Kidney (tissue), 14 donors: ENCODE measurements around the gene CORO7. TPM values are rescaled to one million over a fixed set of nuclear protein-coding genes. Genes with fewer than 3 reads are reported as not detected.

Experiments used
- DNase-seq, 5 donors: peaks; one replicate each; pipeline ENCODE4 v3.0.0-alpha.2; 2013 to 2020
- FAIRE-seq: peaks from 2 replicates; lab custom pipeline; 2012; peaks lifted over from hg19 to GRCh38; lab: Jason Lieb, UNC
- H3K27ac ChIP-seq, 2 donors: one replicate each; pipeline ENCODE4 v1.7.0; 2013; ENCODE audit warnings: low read depth in 2 of 2, low read length in 2 of 2, inconsistent platforms in 1 of 2
- H3K27me3 ChIP-seq: one replicate; pipeline ENCODE4 v1.7.1; 2013; ENCODE audit warnings: low read length, inconsistent platforms; ENCODE audit not compliant: control insufficient read depth, insufficient read depth
- H3K36me3 ChIP-seq, 3 donors: one replicate each; pipeline versions ENCODE4 v1.7.0 to v1.7.1; 2013; ENCODE audit warnings: low read length in 3 of 3, control low read depth in 1 of 3, inconsistent platforms in 1 of 3; ENCODE audit not compliant: insufficient read depth in 3 of 3, control insufficient read depth in 2 of 3
- H3K4me1 ChIP-seq, 3 donors: one replicate each; pipeline versions ENCODE4 v1.7.0 to v1.7.1; 2013; ENCODE audit warnings: low read length in 3 of 3, inconsistent platforms in 1 of 3, low read depth in 1 of 3; ENCODE audit not compliant: control insufficient read depth in 2 of 3, insufficient read depth in 2 of 3
- H3K4me3 ChIP-seq, 3 donors: one replicate each; pipeline versions ENCODE4 v1.7.0 to v1.8.1; 2013; ENCODE audit warnings: low read length in 3 of 3, control low read depth in 1 of 3, inconsistent platforms in 1 of 3
- H3K9ac ChIP-seq, 3 donors: one replicate each; pipeline versions ENCODE4 v1.7.0 to v1.7.1; 2013; ENCODE audit warnings: low read length in 3 of 3, control low read depth in 1 of 3, inconsistent platforms in 1 of 3
- H3K9me3 ChIP-seq, 3 donors: one replicate each; pipeline versions ENCODE4 v1.7.0 to v1.7.1; 2013; ENCODE audit warnings: low read length in 3 of 3, control low read depth in 1 of 3, inconsistent platforms in 1 of 3; ENCODE audit not compliant: control insufficient read depth in 2 of 3, insufficient read depth in 1 of 3
- CTCF ChIP-seq: IDR thresholded peaks from 3 replicates; pipeline ENCODE4 v1.5.1; 2012; ENCODE audit warnings: mild to moderate bottlenecking, moderate library complexity, borderline replicate concordance; ENCODE audit not compliant: insufficient read depth; ENCODE audit errors: extremely low read depth
- intact Hi-C: fragments of 100-400 bp; cut with DNase I; formaldehyde crosslinking; loops from one replicate; pipeline ENCODE4 v1.11.1; 2022
- polyA plus RNA-seq: library from polyadenylated mRNA; stranded (reverse); fragments of 350-450 nt; fragmentation: Illumina TruSeq; extraction: RNeasy Lipid Tissue Mini Kit (QIAGEN cat#74804); gene quantifications from one replicate; pipeline ENCODE4 v1.2.3, GENCODE V29; 2014; ENCODE audit warnings: low read depth, low replicate concordance; ENCODE audit not compliant: insufficient read depth
- total RNA-seq: library from RNA; stranded (reverse); fragmentation: NEBNext Ultra II Directional; extraction: Animal tissue kit (Norgen Biotek cat#: 25700); gene quantifications from one replicate; pipeline ENCODE4 v1.2.1, GENCODE V29; 2021
- donor health status: control.
- donor health status: control.
- donor health status: control.
- donor health status: control.
- donor health status: control.
- donor health status: DM: yes; HTN: yes; CAD: no.
- donor health status: Normal renal cell carcinoma (clear cell type).

The CORO7 gene
- total and polyA plus RNA-seq, 2 donors from 2014 or later: 9.8 to 50.1 TPM

- FAIRE-seq: no peak
Measured at GRCh38 chr16:4369007-4369733, 47.2 kb downstream of the CORO7 start.

GRCh38 chr16:4367393-4367856 is 49.0 kb downstream of the CORO7 start:
- FAIRE-seq (no peak), DNase-seq (no peak)
- no peaks in the 10 kb centered on the region for H3K36me3 ChIP-seq
- H3K4me1 ChIP-seq: peaks cover 0 to 7% (median 5%) of the 10 kb centered on the region in 3 donors
- H3K27me3 ChIP-seq: no peaks in the 10 kb centered on the region
- intact Hi-C loops: no loop called here
- no peaks in the 10 kb centered on the region for H3K9me3 ChIP-seq
- H3K27ac ChIP-seq: no peak overlapping the region
- no peak for TF ChIP-seq CTCF
- H3K9ac ChIP-seq: no peak overlapping the region
- no peak overlapping the region for H3K4me3 ChIP-seq

More at GRCh38 chr16:4369007-4369733, 47.2 kb downstream of the CORO7 start:
- H3K9ac ChIP-seq: no peak overlapping the region
- intact Hi-C loops: no loop called here
- H3K36me3 ChIP-seq: no peaks in the 10 kb centered on the region
- H3K9me3 ChIP-seq: no peaks in the 10 kb centered on the region
- no peak overlapping the region for H3K4me3 ChIP-seq
- peaks cover 0 to 12% (median 7%) of the 10 kb centered on the region in 3 donors for H3K4me1 ChIP-seq
- no peaks in the 10 kb centered on the region for H3K27me3 ChIP-seq
- peak in 2 of 5 donors; percentile 62 to 91 for DNase-seq
- peak overlapping the region; percentile 41 to 48 for H3K27ac ChIP-seq
- TF ChIP-seq CTCF: no peak

- Histone ChIP-seq H3K4me1 (peaks cover 0 to 5% (median 2%) of the 10 kb centered on the region in 3 donors), H3K9ac (no peak overlapping the region), H3K4me3 (no peak overlapping the region), H3K27me3 (no peaks in the 10 kb centered on the region), H3K27ac (no peak overlapping the region), H3K36me3 (peaks cover 0 to 2% (median 0%) of the 10 kb centered on the region in 3 donors), H3K9me3 (no peaks in the 10 kb centered on the region)
- no peak for TF ChIP-seq CTCF
- intact Hi-C loops: no loop called here
- FAIRE-seq: no peak
- DNase-seq: no peak
Measured at GRCh38 chr16:4366016-4366415, 50.4 kb downstream of the CORO7 start.
